Neural progenitor cell (in vitro differentiated cells): ENCODE data around the gene TMPRSS6.

ENCODE experiments used
- CTCF ChIP-seq: fragments of 200-600 bp; sonication (generic); IDR thresholded peaks from 2 replicates; pipeline ENCODE4 v1.5.1; 2017; ENCODE audit warnings: antibody characterized with exemption, mild to moderate bottlenecking
- EZH2 ChIP-seq: fragments of 200-600 bp; sonication (generic); IDR thresholded peaks from 2 replicates; pipeline ENCODE4 v1.6.1; 2017; ENCODE audit warnings: antibody characterized with exemption, mild to moderate bottlenecking, moderate library complexity
- EZH2phosphoT487 ChIP-seq: fragments of 200-600 bp; sonication (generic); IDR thresholded peaks from 2 replicates; pipeline ENCODE4 v1.6.1; 2017; ENCODE audit warnings: antibody characterized with exemption

GRCh38 chr22:37126383-37126782, 16.9 kb upstream of the TMPRSS6 start:
- TF ChIP-seq CTCF (no peak), EZH2 (no peak), EZH2phosphoT487 (no peak)
